SK-N-SH (cell line): ENCODE results near the gene TMEM259. TPM values are rescaled to one million over a fixed set of nuclear protein-coding genes. Genes with fewer than 3 reads are reported as not detected.

Experiments
- CTCF ChIA-PET: fragments of 300-600, 350-600 bp; formaldehyde crosslinking; extraction: SDS; loops from one replicate; lab custom pipeline; 2021; lab: Yijun Ruan, JAX
- POLR2A ChIA-PET: fragments of 350-600 bp; sonication (Branson Sonifier 250); formaldehyde crosslinking; extraction: SDS; loops from one replicate; lab custom pipeline; 2020; ENCODE audit warnings: antibody characterized with exemption, inconsistent platforms; lab: Yijun Ruan, JAX
- DNase-seq: peaks from one replicate; pipeline ENCODE4 v3.0.0; 2012
- H2AFZ ChIP-seq: fragments of 200-600 bp; sonication (generic); 2 replicates; pipeline ENCODE4 v1.8.1; 2016; ENCODE audit warnings: antibody characterized with exemption, mild to moderate bottlenecking, low read depth
- H3F3A ChIP-seq: fragments of 200-600 bp; sonication (generic); replicated peaks from 2 replicates; pipeline ENCODE3; 2016; ENCODE audit warnings: antibody characterized with exemption, mild to moderate bottlenecking; ENCODE audit not compliant: insufficient read depth
- H3K27ac ChIP-seq, 2 experiments: fragments of 200-500 bp in 1 of 2; fragments of 200-600 bp in 1 of 2; sonication (Bioruptor generic) in 1 of 2; sonication (generic), shearing (Covaris generic) in 1 of 2; 2 replicates each; pipeline versions ENCODE4 v1.5.1 to v1.6.1; 2014 to 2016; ENCODE audit warnings: low read depth in 2 of 2, inconsistent platforms in 1 of 2, low read length in 1 of 2, mild to moderate bottlenecking in 1 of 2, mixed read lengths in 1 of 2
- H3K27me3 ChIP-seq: fragments of 200-600 bp; sonication (generic), shearing (Covaris generic); 2 replicates; pipeline ENCODE4 v1.6.1; 2016; ENCODE audit warnings: mixed run types; ENCODE audit not compliant: insufficient read depth
- H3K36me3 ChIP-seq, 2 experiments: fragments of 200-500 bp in 1 of 2; fragments of 200-600 bp in 1 of 2; sonication (Bioruptor generic) in 1 of 2; sonication (generic) in 1 of 2; replicated peaks in 1 of 2; 2 replicates each; pipeline versions ENCODE3 to v1.5.1; 2014 to 2016; ENCODE audit warnings: low read length in 1 of 2, mild to moderate bottlenecking in 1 of 2; ENCODE audit not compliant: insufficient read depth in 2 of 2, control insufficient read depth in 1 of 2
- H3K4me1 ChIP-seq, 2 experiments: fragments of 200-500 bp in 1 of 2; fragments of 200-600 bp in 1 of 2; sonication (Bioruptor generic) in 1 of 2; sonication (generic), shearing (Covaris generic) in 1 of 2; 2 replicates each; pipeline versions ENCODE4 v1.5.1 to v1.6.1; 2014 to 2016; ENCODE audit warnings: low read depth in 1 of 2, low read length in 1 of 2, mixed run types in 1 of 2; ENCODE audit not compliant: insufficient read depth in 2 of 2, control insufficient read depth in 1 of 2
- H3K4me2 ChIP-seq: fragments of 200-600 bp; sonication (generic), shearing (Covaris generic); 2 replicates; pipeline ENCODE4 v1.6.1; 2017; ENCODE audit warnings: mixed run types
- H3K4me3 ChIP-seq, 2 experiments: fragments of 200-500 bp in 1 of 2; fragments of 200-600 bp in 1 of 2; sonication (Bioruptor generic) in 1 of 2; sonication (generic), shearing (Covaris generic) in 1 of 2; 2 replicates each; pipeline versions ENCODE4 v1.5.1 to v1.8.1; 2014 to 2016; ENCODE audit warnings: low read depth in 2 of 2, inconsistent platforms in 1 of 2, low read length in 1 of 2, mild to moderate bottlenecking in 1 of 2, mixed read lengths in 1 of 2, moderate library complexity in 1 of 2
- H3K79me2 ChIP-seq: fragments of 200-600 bp; sonication (generic); 2 replicates; pipeline ENCODE4 v1.8.1; 2017; ENCODE audit warnings: mild to moderate bottlenecking; ENCODE audit not compliant: insufficient read depth
- H3K9ac ChIP-seq: fragments of 200-600 bp; sonication (generic); 2 replicates; pipeline ENCODE4 v1.6.1; 2017; ENCODE audit warnings: mixed run types
- H3K9me2 ChIP-seq: fragments of 200-600 bp; sonication (generic); 2 replicates; pipeline ENCODE4 v1.6.1; 2017; ENCODE audit warnings: mixed run types
- H3K9me3 ChIP-seq: fragments of 200-600 bp; sonication (generic); 2 replicates; pipeline ENCODE4 v1.6.1; 2017; ENCODE audit warnings: mixed run types, mild to moderate bottlenecking, moderate library complexity
- H4K20me1 ChIP-seq: fragments of 200-600 bp; sonication (generic); 2 replicates; pipeline ENCODE4 v1.6.1; 2017; ENCODE audit warnings: mild to moderate bottlenecking, mixed run types; ENCODE audit not compliant: insufficient read depth
- CTCF ChIP-seq: fragments of 200-600 bp; sonication (generic); IDR thresholded peaks from 2 replicates; pipeline ENCODE4 v1.6.1; 2017; ENCODE audit warnings: antibody characterized with exemption, mild to moderate bottlenecking, moderate library complexity
- GABPA ChIP-seq: IDR thresholded peaks from 2 replicates; pipeline ENCODE4 v1.4.0; 2012; ENCODE audit warnings: low read depth, mild to moderate bottlenecking
- GATA2 ChIP-seq: sonication (generic); formaldehyde crosslinking; IDR thresholded peaks from 2 replicates; pipeline ENCODE4 v1.5.0; 2020; ENCODE audit warnings: mild to moderate bottlenecking, missing genetic modification reagents
- JUND ChIP-seq: IDR thresholded peaks from 2 replicates; pipeline ENCODE4 v1.4.0; 2012
- MXI1 ChIP-seq: IDR thresholded peaks from 2 replicates; pipeline ENCODE4 v1.6.1; 2012; ENCODE audit warnings: mild to moderate bottlenecking, low read depth, low read length, improper control_type of control experiment
- RXRA ChIP-seq: IDR thresholded peaks from 2 replicates; pipeline ENCODE4 v1.4.0; 2012; ENCODE audit warnings: low read depth, mild to moderate bottlenecking, borderline replicate concordance
- TAF1 ChIP-seq: IDR thresholded peaks from 2 replicates; pipeline ENCODE4 v1.6.1; 2012; ENCODE audit warnings: low read depth, mild to moderate bottlenecking, low read length, moderate library complexity, borderline replicate concordance
- ZBTB33 ChIP-seq: IDR thresholded peaks from 2 replicates; pipeline ENCODE4 v1.4.0; 2012; ENCODE audit warnings: low read depth, borderline replicate concordance
- WGBS: methylation state at CpG from one replicate; pipeline ENCODE4 v1.1.6; 2017; ENCODE audit warnings: low lambda C conversion rate; 5-methylcytosine and 5-hydroxymethylcytosine counted together
- polyA plus RNA-seq, 3 experiments: library from polyadenylated mRNA; depleted of rRNA; stranded (reverse); fragments of >200 nt; gene quantifications; 2 replicates each; pipeline ENCODE4 v1.2.3, GENCODE V29; 2012

The TMEM259 gene
- polyA plus RNA-seq, 1 of the 3 experiments (the other 2 are of a cell fraction) = 138 TPM

- WGBS = 100% methylated on average over 3 of the region's 14 CpGs
- Histone ChIP-seq H3K27me3 (no peaks in the 10 kb centered on the region), H3K4me1 (no peaks in the 10 kb centered on the region), H3K9me3 (peaks cover 11% of the 10 kb centered on the region; the same call in 1 of the 2 replicates), H3K9ac (no peak overlapping the region), H3K4me2 (no peak overlapping the region), H3K4me3 (no peak overlapping the region)
- POLR2A ChIA-PET = no interaction called here
- TF ChIP-seq CTCF (no peak), TAF1 (no peak), GATA2 (CRISPR knock-in tag) (no peak)
- TF ChIP-seq, all 33 proteins: peak for 0
- Histone ChIP-seq H3K36me3 (no peaks in the 10 kb centered on the region), H3K79me2 (no peaks in the 10 kb centered on the region), H3F3A (peaks cover 4% of the 10 kb centered on the region), H3K9me2 (no peaks in the 10 kb centered on the region), H3K27ac (no peak overlapping the region), H2AFZ (no peak overlapping the region), H4K20me1 (no peaks in the 10 kb centered on the region)
- no peak for DNase-seq
- CTCF ChIA-PET = no interaction called here
Observed at GRCh38 chr19:1055028-1055425, 34.1 kb upstream of the TMEM259 start.

DNA sequence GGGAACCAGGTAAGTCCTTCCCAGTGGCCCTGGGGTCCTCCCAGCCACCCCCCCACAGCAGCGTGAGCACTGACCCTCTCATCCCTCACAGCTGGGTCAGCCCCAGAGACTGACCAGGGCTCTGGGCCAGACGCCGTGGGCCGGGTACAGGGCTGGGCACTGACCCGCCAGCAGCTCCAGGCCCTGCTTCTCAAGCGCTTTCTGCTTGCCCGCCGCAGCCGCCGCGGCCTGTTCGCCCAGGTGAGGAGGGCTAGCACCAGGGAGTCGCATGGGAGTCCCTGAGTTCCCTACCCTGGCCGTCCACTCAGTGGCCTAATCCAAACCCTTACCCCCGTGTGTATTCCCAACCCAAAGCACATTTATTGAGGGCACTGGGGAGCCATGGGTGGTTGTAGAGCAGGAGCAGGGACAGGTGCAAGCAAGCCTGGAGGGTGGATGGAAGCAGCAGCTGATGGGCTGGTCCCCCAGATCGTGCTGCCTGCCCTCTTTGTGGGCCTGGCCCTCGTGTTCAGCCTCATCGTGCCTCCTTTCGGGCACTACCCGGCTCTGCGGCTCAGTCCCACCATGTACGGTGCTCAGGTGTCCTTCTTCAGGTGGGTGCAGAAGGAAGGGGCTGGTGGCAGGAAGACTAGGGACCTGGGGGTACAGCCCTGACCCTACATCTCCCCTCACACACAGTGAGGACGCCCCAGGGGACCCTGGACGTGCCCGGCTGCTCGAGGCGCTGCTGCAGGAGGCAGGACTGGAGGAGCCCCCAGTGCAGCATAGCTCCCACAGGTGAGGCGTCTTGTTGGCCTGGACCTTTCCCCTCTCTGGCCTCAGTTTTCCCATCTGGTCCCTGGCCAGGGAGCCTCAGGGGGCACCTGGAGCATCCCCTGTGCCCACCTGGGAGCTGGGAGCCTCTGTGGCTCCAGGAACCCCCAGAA is 33.4 kb upstream of the TMEM259 start:
- no peak overlapping the region for H3K9ac ChIP-seq
- TF ChIP-seq JUND = no peak
- no peak for TF ChIP-seq GABPA
- TF ChIP-seq ZBTB33 = no peak
- no peak for TF ChIP-seq CTCF
- no peak for TF ChIP-seq RXRA
- no peak for TF ChIP-seq MXI1
- TF ChIP-seq, all 33 proteins: peak for 0
- ChIA-PET CTCF (interaction anchor here (0.9 to 1.3 kb wide), 4 partner anchors 11 to 139 kb away, joined by 3 to 6 read pairs (median 5); partner anchors contain the start of gene ARHGAP45), POLR2A (no interaction called here)
- 81% methylated on average over 18 of the region's 28 CpGs for WGBS
- H3K27me3 ChIP-seq = no peaks in the 10 kb centered on the region
- no peak for DNase-seq
- peaks cover 11% of the 10 kb centered on the region; the same call in 1 of the 2 replicates for H3K9me3 ChIP-seq
- no peak overlapping the region for H3K27ac ChIP-seq
- no peak overlapping the region for H3K4me2 ChIP-seq
- no peaks in the 10 kb centered on the region for H4K20me1 ChIP-seq
- peaks cover 4% of the 10 kb centered on the region for H3F3A ChIP-seq
- no peaks in the 10 kb centered on the region for H3K79me2 ChIP-seq
- no peaks in the 10 kb centered on the region for H3K9me2 ChIP-seq
- H2AFZ ChIP-seq = no peak overlapping the region
- H3K4me1 ChIP-seq = no peaks in the 10 kb centered on the region
- H3K4me3 ChIP-seq = no peak overlapping the region
- no peaks in the 10 kb centered on the region for H3K36me3 ChIP-seq
